Small intestine (tissue), 7 donors: Measurements from ENCODE around the gene ASB4. TPM values are rescaled to one million over a fixed set of nuclear protein-coding genes. Genes with fewer than 3 reads are reported as not detected.
A peak's percentile ranks its signal among the peaks of the same experiment; 100 is the strongest.

Source experiments
- DNase-seq, 2 donors: peaks; one replicate each; pipeline versions ENCODE4 v3.0.0 to v3.0.0-alpha.2; 2013
- FAIRE-seq: peaks from 2 replicates; lab custom pipeline; 2012; peaks lifted over from hg19 to GRCh38; lab: Jason Lieb, UNC
- H3K27ac ChIP-seq, 3 donors: one replicate each; pipeline ENCODE4 v1.5.1; 2013; ENCODE audit warnings: low read length in 2 of 3, mild to moderate bottlenecking in 2 of 3, control low read depth in 1 of 3, inconsistent platforms in 1 of 3, low read depth in 1 of 3, moderate library complexity in 1 of 3
- H3K27me3 ChIP-seq, 3 donors: one replicate each; pipeline ENCODE4 v1.6.1; 2013; ENCODE audit warnings: low read length in 3 of 3, inconsistent platforms in 1 of 3; ENCODE audit not compliant: control insufficient read depth in 3 of 3, insufficient read depth in 3 of 3
- H3K36me3 ChIP-seq, 3 donors: one replicate each; pipeline ENCODE4 v1.6.1; 2013; ENCODE audit warnings: low read length in 3 of 3, inconsistent platforms in 1 of 3, low read depth in 1 of 3, mild to moderate bottlenecking in 1 of 3, moderate library complexity in 1 of 3; ENCODE audit not compliant: control insufficient read depth in 3 of 3, insufficient read depth in 2 of 3
- H3K4me1 ChIP-seq, 3 donors: one replicate each; pipeline ENCODE4 v1.6.1; 2013; ENCODE audit warnings: low read length in 2 of 3, inconsistent platforms in 1 of 3, low read depth in 1 of 3, mild to moderate bottlenecking in 1 of 3, moderate library complexity in 1 of 3; ENCODE audit not compliant: control insufficient read depth in 3 of 3, insufficient read depth in 2 of 3
- H3K4me3 ChIP-seq, 3 donors: one replicate each; pipeline ENCODE4 v1.5.1; 2013; ENCODE audit warnings: low read length in 3 of 3, control low read depth in 1 of 3, inconsistent platforms in 1 of 3, low read depth in 1 of 3, mild to moderate bottlenecking in 1 of 3, moderate library complexity in 1 of 3
- H3K9me3 ChIP-seq, 2 donors: one replicate each; pipeline ENCODE4 v1.6.1; 2013; ENCODE audit warnings: low read depth in 1 of 2, low read length in 1 of 2; ENCODE audit not compliant: control insufficient read depth in 2 of 2, insufficient read depth in 1 of 2
- WGBS, 3 donors: extraction: QIAGEN DNeasy Blood & Tissue Kit; methylation state at CpG; one replicate each; pipeline ENCODE4 v1.1.7; 2013; 5-methylcytosine and 5-hydroxymethylcytosine counted together
- polyA plus RNA-seq, 4 donors: library from polyadenylated mRNA; stranded (reverse) in 3 of 4; unstranded in 1 of 4; fragments of 200-250 nt in 3 of 4; fragments of 120-200 nt in 1 of 4; gene quantifications; one replicate each; pipeline versions ENCODE4 v1.2.1 to v1.2.3, GENCODE V29; 2013
- donor health status: healthy with polysubstance abuse.
- donor health status: control.
- donor health status: control.
- donor health status: Bipolar disorder and iron deficiency.
- donor health status: healthy.

Gene ASB4
- polyA plus RNA-seq, 4 donors, result 0.09 to 1.4 (median 0.38) TPM; not detected in 1

DNA sequence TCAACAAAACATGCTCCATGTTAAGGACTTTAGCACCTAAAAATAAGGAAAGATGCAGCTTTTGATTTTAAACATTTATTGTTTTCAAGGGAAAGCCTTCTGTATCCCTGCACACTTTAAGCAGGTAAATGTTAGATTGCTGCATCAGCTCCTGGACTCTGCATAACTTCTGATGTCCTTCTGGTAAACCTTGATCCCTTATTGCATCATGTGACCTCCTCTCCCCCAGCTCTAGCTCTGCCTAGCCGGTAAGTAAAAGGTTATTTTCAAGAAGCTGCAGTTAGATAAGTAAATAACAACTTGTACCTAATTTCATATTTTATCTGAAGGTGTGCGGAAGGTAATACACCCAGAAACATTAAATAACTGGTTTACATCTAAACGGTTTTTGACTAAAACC is 73.1 kb downstream of the ASB4 start:
- Histone ChIP-seq H3K36me3 (no peaks in the 10 kb centered on the region), H3K9me3 (no peaks in the 10 kb centered on the region), H3K4me1 (peaks cover 0 to 14% (median 3%) of the 10 kb centered on the region in 3 donors), H3K27me3 (no peaks in the 10 kb centered on the region), H3K27ac (peak overlapping the region in 1 of 3 donors; percentile 31), H3K4me3 (no peak overlapping the region)
- FAIRE-seq, result no peak
- DNase-seq, result peak; percentile 79 to 80
- WGBS, 3 donors, result 14 to 62% (median 30%) methylated on average over 3 of the region's 3 CpGs

DNA sequence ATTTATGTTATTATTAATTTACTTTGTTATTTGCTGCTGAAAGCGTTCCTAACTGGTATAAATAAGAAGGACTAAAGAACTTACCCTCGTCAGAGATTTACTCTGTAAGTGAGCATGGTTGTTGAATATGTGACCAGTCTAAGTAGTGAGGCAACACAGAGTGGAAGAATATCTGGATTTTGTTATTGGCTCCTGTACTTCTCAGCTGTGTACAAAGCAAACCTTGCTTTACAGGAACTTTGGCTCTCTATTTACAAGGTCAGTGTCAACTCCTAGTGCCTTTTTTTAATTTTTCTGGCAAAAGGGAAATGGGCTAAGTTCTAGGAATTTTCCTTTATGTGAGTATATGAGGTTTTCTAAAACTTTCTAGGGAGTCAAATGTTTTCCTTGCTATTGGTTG is 74.9 kb downstream of the ASB4 start:
- no peak for DNase-seq
- no peak for FAIRE-seq
- H3K36me3 ChIP-seq, result no peaks in the 10 kb centered on the region
- no peaks in the 10 kb centered on the region for H3K27me3 ChIP-seq
- no peak overlapping the region for H3K27ac ChIP-seq
- H3K4me3 ChIP-seq, result no peak overlapping the region
- H3K9me3 ChIP-seq, result no peaks in the 10 kb centered on the region
- WGBS, 3 donors, result 69 to 80% (median 73%) methylated on average over 2 of the region's 2 CpGs
- peaks cover 0 to 7% (median 3%) of the 10 kb centered on the region in 3 donors for H3K4me1 ChIP-seq

DNA sequence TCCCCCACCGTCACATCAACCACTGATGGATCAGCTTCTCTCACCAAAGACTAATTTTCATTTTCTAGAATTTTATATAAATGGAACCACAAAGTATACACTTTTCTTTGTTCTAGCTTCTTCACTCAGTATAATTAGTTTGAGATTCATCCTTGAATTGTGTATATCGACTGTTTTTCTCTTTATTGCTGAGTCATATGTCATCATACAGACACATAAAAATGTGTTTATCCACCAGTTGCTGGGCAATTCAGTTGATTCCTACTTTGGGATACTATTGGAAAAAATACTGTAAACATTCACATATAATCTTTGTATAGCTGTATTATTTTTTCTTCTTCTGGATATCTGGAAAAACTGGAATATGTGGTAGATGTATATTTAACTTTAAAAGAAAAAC is 84.0 kb downstream of the ASB4 start:
- Histone ChIP-seq H3K4me1 (no peaks in the 10 kb centered on the region), H3K4me3 (no peak overlapping the region), H3K27me3 (no peaks in the 10 kb centered on the region), H3K9me3 (no peaks in the 10 kb centered on the region), H3K36me3 (no peaks in the 10 kb centered on the region), H3K27ac (no peak overlapping the region)
- WGBS, 3 donors, result 82 to 90% (median 90%) methylated on average over 2 of the region's 2 CpGs
- DNase-seq (no peak), FAIRE-seq (no peak)

DNA sequence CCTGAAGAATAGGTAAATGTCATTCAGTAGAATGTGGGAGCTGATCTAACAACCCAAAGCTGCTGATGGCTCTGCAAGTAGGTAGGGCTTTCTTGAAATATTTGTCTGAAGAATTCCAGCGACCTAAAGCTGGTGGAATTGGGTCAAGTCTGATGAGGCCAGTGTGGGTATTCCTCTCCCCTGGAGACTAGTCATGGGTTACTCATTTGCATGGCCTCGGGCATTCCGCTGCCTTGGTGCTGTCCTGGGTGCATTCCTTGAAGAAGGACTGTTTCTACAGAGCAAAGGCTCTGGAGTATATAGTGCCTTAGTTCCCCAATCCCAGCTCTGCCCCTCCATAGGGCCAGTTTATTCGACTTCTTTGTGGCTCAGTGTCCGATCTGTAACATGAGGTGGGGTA is 91.4 kb downstream of the ASB4 start:
- Histone ChIP-seq H3K4me1 (peaks cover 0 to 7% (median 0%) of the 10 kb centered on the region in 3 donors), H3K36me3 (no peaks in the 10 kb centered on the region), H3K27me3 (no peaks in the 10 kb centered on the region), H3K4me3 (no peak overlapping the region), H3K9me3 (peaks cover 0 to 3% of the 10 kb centered on the region in 2 donors), H3K27ac (no peak overlapping the region)
- WGBS, 3 donors, result 73 to 85% (median 73%) methylated on average over 5 of the region's 5 CpGs
- DNase-seq, result no peak
- FAIRE-seq, result no peak

DNA sequence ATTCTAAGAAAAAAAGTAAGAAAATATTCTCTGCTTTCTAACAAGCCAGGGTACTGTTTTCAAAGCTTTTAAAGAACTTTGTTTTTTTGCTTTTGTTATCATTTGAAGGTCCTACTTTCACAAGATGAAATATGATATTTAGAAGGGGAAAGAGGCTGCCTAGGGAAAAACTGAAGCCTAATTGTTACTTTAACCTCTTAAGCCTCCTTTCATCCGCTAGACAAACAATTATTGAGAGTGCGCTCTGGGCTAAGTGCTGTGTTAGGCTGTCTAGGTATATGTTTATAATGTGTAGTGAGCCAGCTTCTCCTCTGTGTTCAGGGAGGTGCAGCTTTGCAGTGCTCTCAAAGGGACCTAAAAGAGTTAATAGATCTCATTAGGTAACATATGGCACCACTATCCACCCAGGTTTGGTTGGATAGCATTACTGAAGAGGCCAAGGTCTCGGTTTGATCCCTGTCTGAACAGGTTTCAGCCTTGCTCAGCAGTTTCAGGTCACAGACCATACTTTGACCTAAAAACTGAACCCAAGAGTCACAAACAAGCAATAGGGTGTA is 92.6 kb downstream of the ASB4 start:
- peaks cover 0 to 7% (median 0%) of the 10 kb centered on the region in 3 donors for H3K4me1 ChIP-seq
- peak overlapping the region in 1 of 3 donors; percentile 32 for H3K27ac ChIP-seq
- H3K27me3 ChIP-seq, result no peaks in the 10 kb centered on the region
- no peak overlapping the region for H3K4me3 ChIP-seq
- peaks cover 0 to 3% of the 10 kb centered on the region in 2 donors for H3K9me3 ChIP-seq
- FAIRE-seq (no peak), DNase-seq (peak; percentile 54 to 80)
- WGBS, 3 donors, result 54 to 70% (median 66%) methylated on average over 3 of the region's 3 CpGs
- H3K36me3 ChIP-seq, result no peaks in the 10 kb centered on the region

DNA sequence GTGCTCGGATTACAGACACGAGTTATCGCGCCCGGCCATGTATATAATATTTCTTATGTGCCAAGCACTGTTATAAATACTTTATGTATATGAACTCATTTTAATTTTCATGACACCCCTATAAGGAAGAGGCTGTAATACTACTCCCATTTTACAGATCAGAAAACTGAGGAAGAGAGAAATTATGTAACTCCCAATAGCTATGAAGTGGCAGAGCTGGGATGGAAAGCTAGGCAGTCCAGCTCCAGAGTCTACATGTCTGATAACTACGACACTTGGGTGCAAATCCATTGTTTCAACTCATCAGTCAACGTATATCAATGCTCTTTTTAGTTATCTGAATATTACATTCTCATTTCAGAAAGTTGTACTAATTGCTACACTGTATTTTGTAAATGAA is 93.6 kb downstream of the ASB4 start:
- 90 to 95% (median 93%) methylated on average over 7 of the region's 7 CpGs for WGBS, 3 donors
- FAIRE-seq, result no peak

DNA sequence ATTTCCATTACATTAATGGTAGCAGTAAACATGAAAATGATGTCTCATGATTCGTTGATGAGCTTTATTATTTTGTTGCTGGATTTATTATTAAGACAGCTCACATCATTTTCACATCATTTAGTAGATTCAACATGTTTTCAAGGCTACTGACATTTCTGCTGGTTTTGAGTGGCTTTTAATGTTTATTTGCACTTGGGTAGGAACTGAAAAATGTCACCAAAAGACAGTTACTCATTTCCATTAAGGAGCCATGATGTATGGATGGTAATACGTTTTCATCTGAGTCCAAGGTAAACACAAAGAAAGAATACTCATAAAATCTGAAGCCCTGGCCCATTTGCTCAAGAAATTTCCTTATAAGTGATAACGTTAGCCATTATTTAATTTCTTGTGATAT is 95.7 kb downstream of the ASB4 start:
- Histone ChIP-seq H3K27me3 (no peaks in the 10 kb centered on the region), H3K27ac (no peak overlapping the region), H3K4me3 (no peak overlapping the region), H3K36me3 (peaks cover 0 to 5% (median 0%) of the 10 kb centered on the region in 3 donors), H3K9me3 (no peaks in the 10 kb centered on the region), H3K4me1 (peaks cover 0 to 7% (median 0%) of the 10 kb centered on the region in 3 donors)
- no peak for FAIRE-seq
- DNase-seq, result no peak
- 40 to 53% (median 43%) methylated on average over 3 of the region's 3 CpGs for WGBS, 3 donors

More for the DNA sequence above, 93.6 kb downstream of the ASB4 start:
- peaks cover 0 to 7% (median 0%) of the 10 kb centered on the region in 3 donors for H3K4me1 ChIP-seq
- H3K9me3 ChIP-seq, result peaks cover 0 to 3% of the 10 kb centered on the region in 2 donors
- H3K27me3 ChIP-seq, result no peaks in the 10 kb centered on the region
- no peaks in the 10 kb centered on the region for H3K36me3 ChIP-seq
- DNase-seq, result no peak
- H3K27ac ChIP-seq, result no peak overlapping the region
- H3K4me3 ChIP-seq, result no peak overlapping the region

DNA sequence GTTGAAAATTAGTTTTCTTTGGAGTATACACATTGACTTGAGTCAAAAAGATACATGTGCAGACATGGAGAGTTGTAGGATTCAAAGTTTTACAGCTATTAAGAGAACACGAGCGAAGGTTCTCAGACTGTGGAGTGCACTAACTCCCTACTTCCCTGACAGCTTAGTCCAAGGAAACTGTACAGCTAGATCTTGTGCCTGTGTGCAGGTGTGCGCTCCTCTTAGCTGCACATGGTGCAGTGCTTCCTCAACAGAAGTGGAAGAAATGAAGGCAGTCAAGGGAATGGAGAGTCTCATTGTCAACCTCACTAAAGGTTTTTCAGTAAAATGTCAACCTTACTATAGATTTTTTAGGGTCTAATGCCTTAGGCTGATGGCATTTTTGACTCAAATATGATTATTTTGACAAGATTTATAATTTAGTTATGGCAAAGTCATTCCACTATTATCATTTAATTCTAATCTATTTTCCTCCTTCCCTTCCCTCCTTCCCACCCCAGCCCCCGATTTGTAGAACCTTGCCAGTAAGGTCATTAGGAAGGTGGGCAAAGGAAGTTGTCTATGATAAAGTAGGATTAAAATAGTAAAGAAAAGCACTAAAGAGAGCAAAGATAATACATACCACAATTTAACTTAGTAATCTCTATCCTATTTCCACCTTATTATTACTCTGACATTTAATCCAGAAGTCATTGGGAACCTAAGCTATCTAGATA is 97.0 kb downstream of the ASB4 start:
- Histone ChIP-seq H3K4me3 (no peak overlapping the region), H3K27me3 (no peaks in the 10 kb centered on the region), H3K9me3 (no peaks in the 10 kb centered on the region), H3K27ac (no peak overlapping the region), H3K4me1 (peaks cover 0 to 7% (median 0%) of the 10 kb centered on the region in 3 donors), H3K36me3 (peaks cover 0 to 7% (median 3%) of the 10 kb centered on the region in 3 donors)
- WGBS, 3 donors, result 91 to 92% (median 92%) methylated on average over 4 of the region's 4 CpGs
- no peak for FAIRE-seq
- no peak for DNase-seq
